HepG2 (cell line): ENCODE results near the gene DUSP15. TPM values are rescaled to one million over a fixed set of nuclear protein-coding genes. Genes with fewer than 3 reads are reported as not detected.

Experiments used
- ASH2L ChIP-seq: fragments of 300-600, 200-600 bp; sonication (generic); IDR thresholded peaks from 2 replicates; pipeline ENCODE4 v1.7.0; 2017; ENCODE audit warnings: low read depth, mild to moderate bottlenecking, moderate library complexity, mixed read lengths, low read length; ENCODE audit not compliant: insufficient read length
- DNMT1 ChIP-seq: sonication (generic); formaldehyde crosslinking; IDR thresholded peaks from 2 replicates; pipeline ENCODE4 v1.5.1; 2020; ENCODE audit warnings: mild to moderate bottlenecking, missing genetic modification reagents
- HOXD1 ChIP-seq: sonication (generic); formaldehyde crosslinking; IDR thresholded peaks from 2 replicates; pipeline ENCODE4 v1.5.0; 2020; ENCODE audit warnings: missing genetic modification reagents
- PAWR ChIP-seq: sonication (generic); formaldehyde crosslinking; IDR thresholded peaks from 2 replicates; pipeline ENCODE4 v1.4.0; 2020; ENCODE audit warnings: missing genetic modification reagents, mild to moderate bottlenecking, borderline replicate concordance
- TOE1 ChIP-seq: sonication (generic); formaldehyde crosslinking; IDR thresholded peaks from 2 replicates; pipeline ENCODE4 v1.4.0; 2020; ENCODE audit warnings: mild to moderate bottlenecking, missing genetic modification reagents
- ZNF747 ChIP-seq: sonication (generic); formaldehyde crosslinking; IDR thresholded peaks from 2 replicates; pipeline ENCODE4 v1.8.1; 2023; ENCODE audit warnings: missing genetic modification reagents, mild to moderate bottlenecking, borderline replicate concordance
- ZNF839 ChIP-seq: sonication (generic); formaldehyde crosslinking; IDR thresholded peaks from 2 replicates; pipeline ENCODE4 v1.4.0; 2020; ENCODE audit warnings: missing genetic modification reagents, mild to moderate bottlenecking, borderline replicate concordance
- polyA plus RNA-seq, 8 experiments: library from polyadenylated mRNA; depleted of rRNA in 3 of 8; stranded (reverse) in 7 of 8; unstranded in 1 of 8; fragments of >200 nt; fragmentation: Illumina TruSeq in 4 of 8; extraction: Trizol in 4 of 8; gene quantifications; 2 replicates each; pipeline versions ENCODE4 v1.2.1 to v1.2.3, GENCODE V29; 2011 to 2016; ENCODE audit warnings: low read depth in 4 of 8, missing spikeins in 1 of 8, mixed read lengths in 1 of 8; ENCODE audit not compliant: insufficient read depth in 1 of 8
- total RNA-seq, 5 experiments: library from RNA; depleted of rRNA; stranded (reverse); fragments of >200 nt; fragmentation: Illumina TruSeq; extraction: Trizol; gene quantifications; 2 replicates each; pipeline ENCODE4 v1.2.3, GENCODE V29; 2016; ENCODE audit warnings: low read depth in 1 of 5
- TF ChIP-seq, protein P1 (sequence below): sonication (generic); formaldehyde crosslinking; IDR thresholded peaks from 2 replicates; pipeline ENCODE4 v1.4.0; 2020; ENCODE audit warnings: missing genetic modification reagents, borderline replicate concordance
- TF ChIP-seq, protein P2 (sequence below): sonication (generic); formaldehyde crosslinking; conservative IDR thresholded peaks from 2 replicates; pipeline ENCODE4 v1.8.1; 2023; ENCODE audit warnings: missing genetic modification reagents
- TF ChIP-seq, protein P3 (sequence below): sonication (generic); formaldehyde crosslinking; IDR thresholded peaks from 2 replicates; pipeline ENCODE4 v1.9.0; 2021; ENCODE audit warnings: mild to moderate bottlenecking, missing genetic modification reagents
- TF ChIP-seq, protein P4 (sequence below): sonication (generic); formaldehyde crosslinking; conservative IDR thresholded peaks from 2 replicates; pipeline ENCODE4 v1.4.0; 2020; ENCODE audit warnings: mild to moderate bottlenecking, missing genetic modification reagents, moderate library complexity

The DUSP15 gene
- total and polyA plus RNA-seq, 2 of the 13 experiments (the other 11 are each of a cell fraction or from before 2014, with no cell fraction given), result 0.17 to 0.93 TPM

DNA sequence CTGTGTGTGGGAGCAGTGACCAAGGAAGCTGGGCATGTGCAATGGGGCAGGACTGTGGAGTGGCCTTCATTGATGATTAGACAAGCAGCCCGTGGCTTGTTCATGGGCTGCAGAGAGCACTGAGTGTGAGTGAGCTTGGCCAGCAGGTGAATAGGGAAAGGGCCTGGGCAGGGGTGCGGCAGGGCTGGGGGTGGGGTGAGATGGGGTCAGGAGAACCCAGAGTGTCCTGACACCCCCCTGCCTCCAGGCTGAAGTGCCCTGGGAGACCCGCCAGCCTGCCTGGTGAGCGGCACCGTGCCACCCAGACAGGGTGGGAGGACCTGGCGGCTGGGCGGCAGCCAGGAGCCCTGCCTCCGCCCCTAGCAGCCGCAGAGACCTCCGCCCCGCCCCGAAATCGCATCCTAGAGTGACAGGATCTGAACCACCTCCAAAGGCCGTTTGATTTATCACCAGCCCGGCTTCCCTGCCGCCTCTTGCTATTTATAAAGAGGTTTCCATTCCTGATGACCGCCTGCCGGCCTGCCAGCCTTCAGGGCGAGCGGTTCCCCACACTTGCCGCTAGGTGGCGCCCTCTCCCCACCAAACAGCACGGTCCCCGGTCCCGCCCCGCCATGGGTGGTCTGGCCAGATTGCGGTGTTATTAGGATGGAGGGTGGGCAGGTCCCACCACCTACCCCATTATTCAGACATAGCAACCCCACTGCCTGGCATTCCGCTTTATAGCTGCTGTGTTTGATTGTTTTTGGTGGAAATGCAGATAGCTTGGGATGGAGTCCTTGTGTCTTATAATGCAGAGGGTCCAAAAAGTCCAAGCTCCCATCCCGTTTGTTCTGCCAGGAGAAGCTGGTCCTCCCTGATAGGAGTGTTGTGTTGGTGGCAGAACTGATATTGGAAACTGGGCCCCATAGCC lies 47.7 kb downstream of the DUSP15 start (continued):
- TF ChIP-seq, protein P1, sequence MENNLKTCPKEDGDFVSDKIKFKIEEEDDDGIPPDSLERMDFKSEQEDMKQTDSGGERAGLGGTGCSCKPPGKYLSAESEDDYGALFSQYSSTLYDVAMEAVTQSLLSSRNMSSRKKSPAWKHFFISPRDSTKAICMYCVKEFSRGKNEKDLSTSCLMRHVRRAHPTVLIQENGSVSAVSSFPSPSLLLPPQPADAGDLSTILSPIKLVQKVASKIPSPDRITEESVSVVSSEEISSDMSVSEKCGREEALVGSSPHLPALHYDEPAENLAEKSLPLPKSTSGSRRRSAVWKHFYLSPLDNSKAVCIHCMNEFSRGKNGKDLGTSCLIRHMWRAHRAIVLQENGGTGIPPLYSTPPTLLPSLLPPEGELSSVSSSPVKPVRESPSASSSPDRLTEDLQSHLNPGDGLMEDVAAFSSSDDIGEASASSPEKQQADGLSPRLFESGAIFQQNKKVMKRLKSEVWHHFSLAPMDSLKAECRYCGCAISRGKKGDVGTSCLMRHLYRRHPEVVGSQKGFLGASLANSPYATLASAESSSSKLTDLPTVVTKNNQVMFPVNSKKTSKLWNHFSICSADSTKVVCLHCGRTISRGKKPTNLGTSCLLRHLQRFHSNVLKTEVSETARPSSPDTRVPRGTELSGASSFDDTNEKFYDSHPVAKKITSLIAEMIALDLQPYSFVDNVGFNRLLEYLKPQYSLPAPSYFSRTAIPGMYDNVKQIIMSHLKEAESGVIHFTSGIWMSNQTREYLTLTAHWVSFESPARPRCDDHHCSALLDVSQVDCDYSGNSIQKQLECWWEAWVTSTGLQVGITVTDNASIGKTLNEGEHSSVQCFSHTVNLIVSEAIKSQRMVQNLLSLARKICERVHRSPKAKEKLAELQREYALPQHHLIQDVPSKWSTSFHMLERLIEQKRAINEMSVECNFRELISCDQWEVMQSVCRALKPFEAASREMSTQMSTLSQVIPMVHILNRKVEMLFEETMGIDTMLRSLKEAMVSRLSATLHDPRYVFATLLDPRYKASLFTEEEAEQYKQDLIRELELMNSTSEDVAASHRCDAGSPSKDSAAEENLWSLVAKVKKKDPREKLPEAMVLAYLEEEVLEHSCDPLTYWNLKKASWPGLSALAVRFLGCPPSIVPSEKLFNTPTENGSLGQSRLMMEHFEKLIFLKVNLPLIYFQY (CRISPR knock-in tag), result no peak
- TF ChIP-seq, protein P2, sequence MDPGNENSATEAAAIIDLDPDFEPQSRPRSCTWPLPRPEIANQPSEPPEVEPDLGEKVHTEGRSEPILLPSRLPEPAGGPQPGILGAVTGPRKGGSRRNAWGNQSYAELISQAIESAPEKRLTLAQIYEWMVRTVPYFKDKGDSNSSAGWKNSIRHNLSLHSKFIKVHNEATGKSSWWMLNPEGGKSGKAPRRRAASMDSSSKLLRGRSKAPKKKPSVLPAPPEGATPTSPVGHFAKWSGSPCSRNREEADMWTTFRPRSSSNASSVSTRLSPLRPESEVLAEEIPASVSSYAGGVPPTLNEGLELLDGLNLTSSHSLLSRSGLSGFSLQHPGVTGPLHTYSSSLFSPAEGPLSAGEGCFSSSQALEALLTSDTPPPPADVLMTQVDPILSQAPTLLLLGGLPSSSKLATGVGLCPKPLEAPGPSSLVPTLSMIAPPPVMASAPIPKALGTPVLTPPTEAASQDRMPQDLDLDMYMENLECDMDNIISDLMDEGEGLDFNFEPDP (CRISPR knock-in tag), result 0 out of 2 replicates have a peak, but pooled peaks have one; percentile 73
- TF ChIP-seq HOXD1 (CRISPR knock-in tag) (peak; percentile 11; the same call in 1 of the 2 replicates), ASH2L (no peak), ZNF747 (no peak), TOE1 (no peak), ZNF839 (peak; percentile 48; the same call in 1 of the 2 replicates), DNMT1 (CRISPR knock-in tag) (no peak), PAWR (CRISPR knock-in tag) (no peak)
- TF ChIP-seq, protein P3, sequence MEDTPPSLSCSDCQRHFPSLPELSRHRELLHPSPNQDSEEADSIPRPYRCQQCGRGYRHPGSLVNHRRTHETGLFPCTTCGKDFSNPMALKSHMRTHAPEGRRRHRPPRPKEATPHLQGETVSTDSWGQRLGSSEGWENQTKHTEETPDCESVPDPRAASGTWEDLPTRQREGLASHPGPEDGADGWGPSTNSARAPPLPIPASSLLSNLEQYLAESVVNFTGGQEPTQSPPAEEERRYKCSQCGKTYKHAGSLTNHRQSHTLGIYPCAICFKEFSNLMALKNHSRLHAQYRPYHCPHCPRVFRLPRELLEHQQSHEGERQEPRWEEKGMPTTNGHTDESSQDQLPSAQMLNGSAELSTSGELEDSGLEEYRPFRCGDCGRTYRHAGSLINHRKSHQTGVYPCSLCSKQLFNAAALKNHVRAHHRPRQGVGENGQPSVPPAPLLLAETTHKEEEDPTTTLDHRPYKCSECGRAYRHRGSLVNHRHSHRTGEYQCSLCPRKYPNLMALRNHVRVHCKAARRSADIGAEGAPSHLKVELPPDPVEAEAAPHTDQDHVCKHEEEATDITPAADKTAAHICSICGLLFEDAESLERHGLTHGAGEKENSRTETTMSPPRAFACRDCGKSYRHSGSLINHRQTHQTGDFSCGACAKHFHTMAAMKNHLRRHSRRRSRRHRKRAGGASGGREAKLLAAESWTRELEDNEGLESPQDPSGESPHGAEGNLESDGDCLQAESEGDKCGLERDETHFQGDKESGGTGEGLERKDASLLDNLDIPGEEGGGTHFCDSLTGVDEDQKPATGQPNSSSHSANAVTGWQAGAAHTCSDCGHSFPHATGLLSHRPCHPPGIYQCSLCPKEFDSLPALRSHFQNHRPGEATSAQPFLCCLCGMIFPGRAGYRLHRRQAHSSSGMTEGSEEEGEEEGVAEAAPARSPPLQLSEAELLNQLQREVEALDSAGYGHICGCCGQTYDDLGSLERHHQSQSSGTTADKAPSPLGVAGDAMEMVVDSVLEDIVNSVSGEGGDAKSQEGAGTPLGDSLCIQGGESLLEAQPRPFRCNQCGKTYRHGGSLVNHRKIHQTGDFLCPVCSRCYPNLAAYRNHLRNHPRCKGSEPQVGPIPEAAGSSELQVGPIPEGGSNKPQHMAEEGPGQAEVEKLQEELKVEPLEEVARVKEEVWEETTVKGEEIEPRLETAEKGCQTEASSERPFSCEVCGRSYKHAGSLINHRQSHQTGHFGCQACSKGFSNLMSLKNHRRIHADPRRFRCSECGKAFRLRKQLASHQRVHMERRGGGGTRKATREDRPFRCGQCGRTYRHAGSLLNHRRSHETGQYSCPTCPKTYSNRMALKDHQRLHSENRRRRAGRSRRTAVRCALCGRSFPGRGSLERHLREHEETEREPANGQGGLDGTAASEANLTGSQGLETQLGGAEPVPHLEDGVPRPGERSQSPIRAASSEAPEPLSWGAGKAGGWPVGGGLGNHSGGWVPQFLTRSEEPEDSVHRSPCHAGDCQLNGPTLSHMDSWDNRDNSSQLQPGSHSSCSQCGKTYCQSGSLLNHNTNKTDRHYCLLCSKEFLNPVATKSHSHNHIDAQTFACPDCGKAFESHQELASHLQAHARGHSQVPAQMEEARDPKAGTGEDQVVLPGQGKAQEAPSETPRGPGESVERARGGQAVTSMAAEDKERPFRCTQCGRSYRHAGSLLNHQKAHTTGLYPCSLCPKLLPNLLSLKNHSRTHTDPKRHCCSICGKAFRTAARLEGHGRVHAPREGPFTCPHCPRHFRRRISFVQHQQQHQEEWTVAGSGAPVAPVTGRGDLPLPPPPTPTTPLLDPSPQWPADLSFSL (CRISPR knock-in tag), result no peak
- TF ChIP-seq, protein P4, sequence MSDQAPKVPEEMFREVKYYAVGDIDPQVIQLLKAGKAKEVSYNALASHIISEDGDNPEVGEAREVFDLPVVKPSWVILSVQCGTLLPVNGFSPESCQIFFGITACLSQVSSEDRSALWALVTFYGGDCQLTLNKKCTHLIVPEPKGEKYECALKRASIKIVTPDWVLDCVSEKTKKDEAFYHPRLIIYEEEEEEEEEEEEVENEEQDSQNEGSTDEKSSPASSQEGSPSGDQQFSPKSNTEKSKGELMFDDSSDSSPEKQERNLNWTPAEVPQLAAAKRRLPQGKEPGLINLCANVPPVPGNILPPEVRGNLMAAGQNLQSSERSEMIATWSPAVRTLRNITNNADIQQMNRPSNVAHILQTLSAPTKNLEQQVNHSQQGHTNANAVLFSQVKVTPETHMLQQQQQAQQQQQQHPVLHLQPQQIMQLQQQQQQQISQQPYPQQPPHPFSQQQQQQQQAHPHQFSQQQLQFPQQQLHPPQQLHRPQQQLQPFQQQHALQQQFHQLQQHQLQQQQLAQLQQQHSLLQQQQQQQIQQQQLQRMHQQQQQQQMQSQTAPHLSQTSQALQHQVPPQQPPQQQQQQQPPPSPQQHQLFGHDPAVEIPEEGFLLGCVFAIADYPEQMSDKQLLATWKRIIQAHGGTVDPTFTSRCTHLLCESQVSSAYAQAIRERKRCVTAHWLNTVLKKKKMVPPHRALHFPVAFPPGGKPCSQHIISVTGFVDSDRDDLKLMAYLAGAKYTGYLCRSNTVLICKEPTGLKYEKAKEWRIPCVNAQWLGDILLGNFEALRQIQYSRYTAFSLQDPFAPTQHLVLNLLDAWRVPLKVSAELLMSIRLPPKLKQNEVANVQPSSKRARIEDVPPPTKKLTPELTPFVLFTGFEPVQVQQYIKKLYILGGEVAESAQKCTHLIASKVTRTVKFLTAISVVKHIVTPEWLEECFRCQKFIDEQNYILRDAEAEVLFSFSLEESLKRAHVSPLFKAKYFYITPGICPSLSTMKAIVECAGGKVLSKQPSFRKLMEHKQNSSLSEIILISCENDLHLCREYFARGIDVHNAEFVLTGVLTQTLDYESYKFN (CRISPR knock-in tag), result no peak
